Fibroblast of pulmonary artery (primary cell): ENCODE results near the gene ACKR3.

Experiments used
- DNase-seq: peaks from one replicate; pipeline ENCODE4 v3.0.0-alpha.2; 2010; ENCODE audit warnings: low read depth
- H3K4me3 ChIP-seq: replicated peaks from 2 replicates; pipeline ENCODE4 v1.5.1; 2011; ENCODE audit warnings: low read depth, mild to moderate bottlenecking, control low read depth, low read length, moderate library complexity
- CTCF ChIP-seq: IDR thresholded peaks from 2 replicates; pipeline ENCODE4 v1.5.1; 2011; ENCODE audit warnings: mild to moderate bottlenecking, control low read depth, low read length, inconsistent platforms; ENCODE audit errors: missing control alignments

The ACKR3 gene

GRCh38 chr2:236577481-236578410 is 8.1 kb downstream of the ACKR3 start:
- DNase-seq = no peak
- TF ChIP-seq CTCF = no peak
- H3K4me3 ChIP-seq = no peak overlapping the region

- no peak overlapping the region for H3K4me3 ChIP-seq
- TF ChIP-seq CTCF = no peak
- DNase-seq = no peak
Measured at GRCh38 chr2:236578411-236578846, 8.8 kb downstream of the ACKR3 start.

GRCh38 chr2:236579048-236579745 is 9.6 kb downstream of the ACKR3 start:
- no peak for DNase-seq
- H3K4me3 ChIP-seq = no peak overlapping the region
- no peak for TF ChIP-seq CTCF

- no peak overlapping the region for H3K4me3 ChIP-seq
- DNase-seq = no peak
- TF ChIP-seq CTCF = no peak
Measured at GRCh38 chr2:236579746-236580315, 10.2 kb downstream of the ACKR3 start.

GRCh38 chr2:236580746-236581355 is 11.2 kb downstream of the ACKR3 start:
- H3K4me3 ChIP-seq = no peak overlapping the region
- no peak for DNase-seq
- TF ChIP-seq CTCF = no peak

- no peak for DNase-seq
Measured at GRCh38 chr2:236581546-236581945, 11.9 kb downstream of the ACKR3 start.

More at GRCh38 chr2:236581546-236581945, 11.9 kb downstream of the ACKR3 start:
- no peak for TF ChIP-seq CTCF
- H3K4me3 ChIP-seq = no peak overlapping the region
